Osteoblast (primary cell): Measurements from ENCODE around the gene FBP1. TPM values are rescaled to one million over a fixed set of nuclear protein-coding genes. Genes with fewer than 3 reads are reported as not detected.

ENCODE experiments used
- DNase-seq: peaks from one replicate; pipeline ENCODE4 v3.0.0; 2011; ENCODE audit warnings: low spot score, mixed read lengths; ENCODE audit not compliant: insufficient read length; ENCODE audit errors: missing footprints
- H2AFZ ChIP-seq: 2 replicates; pipeline ENCODE4 v1.6.0; 2011; ENCODE audit warnings: mild to moderate bottlenecking, low read length
- H3K27ac ChIP-seq: 2 replicates; pipeline ENCODE4 v1.5.1; 2011; ENCODE audit warnings: mild to moderate bottlenecking, low read depth, low read length, moderate library complexity
- H3K27me3 ChIP-seq: 2 replicates; pipeline ENCODE4 v1.6.0; 2012; ENCODE audit warnings: mild to moderate bottlenecking, control low read depth, inconsistent platforms, low read length, moderate library complexity; ENCODE audit not compliant: insufficient read depth
- H3K36me3 ChIP-seq: 2 replicates; pipeline ENCODE4 v1.5.1; 2011; ENCODE audit warnings: mild to moderate bottlenecking, low read length, control low read depth, moderate library complexity; ENCODE audit not compliant: insufficient read depth
- H3K4me1 ChIP-seq: 2 replicates; pipeline ENCODE4 v1.5.1; 2011; ENCODE audit warnings: mild to moderate bottlenecking, low read length, control low read depth, moderate library complexity; ENCODE audit not compliant: insufficient read depth
- H3K4me2 ChIP-seq: 2 replicates; pipeline ENCODE4 v1.6.0; 2011; ENCODE audit warnings: mild to moderate bottlenecking, low read length; ENCODE audit not compliant: insufficient read depth
- H3K4me3 ChIP-seq: fragments of 200-600 bp; sonication (generic); 3 replicates; pipeline ENCODE4 v1.5.1; 2012; ENCODE audit warnings: mild to moderate bottlenecking, low read length, inconsistent platforms; ENCODE audit not compliant: insufficient read depth
- H3K79me2 ChIP-seq: 2 replicates; pipeline ENCODE4 v1.6.0; 2012; ENCODE audit warnings: mild to moderate bottlenecking, low read length, control low read depth, inconsistent platforms; ENCODE audit not compliant: insufficient read depth
- H3K9me3 ChIP-seq: 2 replicates; pipeline ENCODE4 v1.5.1; 2011; ENCODE audit warnings: low read depth, low read length, control low read depth
- H4K20me1 ChIP-seq: 2 replicates; pipeline ENCODE4 v1.6.0; 2012; ENCODE audit warnings: mild to moderate bottlenecking, low read length, control low read depth; ENCODE audit not compliant: insufficient read depth
- total RNA-seq: library from RNA; depleted of rRNA; stranded (reverse); fragments of >200 nt; gene quantifications from 2 replicates; pipeline ENCODE4 v1.2.3, GENCODE V29; 2012
- TF ChIP-seq, protein P1 (sequence below): IDR thresholded peaks from 2 replicates; pipeline ENCODE4 v1.5.1; 2011; ENCODE audit warnings: mild to moderate bottlenecking, low read depth, low read length, moderate library complexity; ENCODE audit errors: extremely low read depth

FBP1 gene
- total RNA-seq, 1 donor: 0.72 TPM

DNA sequence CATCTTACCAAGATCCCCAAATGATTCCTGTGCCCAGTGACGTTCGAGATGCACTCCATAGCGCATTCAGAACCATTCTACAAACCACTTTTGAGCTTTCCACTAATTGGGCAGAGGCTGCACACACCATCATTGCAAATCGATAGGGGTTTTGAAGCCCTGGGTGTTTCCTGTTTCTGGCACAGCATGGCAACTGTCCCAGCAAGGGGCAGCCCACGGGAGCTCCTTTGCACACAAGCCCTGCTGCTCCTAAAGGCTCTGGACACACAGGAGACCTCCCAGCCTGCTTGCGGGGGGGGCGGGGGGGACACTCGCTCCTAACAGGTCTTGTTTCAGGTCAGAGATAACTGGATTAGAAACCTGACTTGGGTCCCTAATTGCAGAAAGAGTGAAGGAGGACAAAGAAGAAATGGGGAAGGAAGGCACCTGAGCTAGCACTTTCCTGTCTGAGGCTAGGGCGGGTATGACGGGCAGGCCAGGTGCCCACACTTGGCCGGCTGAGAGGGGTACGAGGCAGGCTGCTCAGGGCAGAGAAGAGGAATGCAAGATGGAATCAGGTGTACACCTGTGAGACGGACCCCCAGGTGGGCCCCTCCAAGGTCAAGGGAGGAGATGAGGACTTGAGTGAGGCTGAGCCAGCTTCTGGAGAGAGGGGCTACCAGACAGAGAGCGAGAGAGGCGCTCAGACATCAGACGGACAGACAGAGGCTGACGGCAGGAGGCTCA, 820 bp downstream of the FBP1 start:
- TF ChIP-seq, protein P1, sequence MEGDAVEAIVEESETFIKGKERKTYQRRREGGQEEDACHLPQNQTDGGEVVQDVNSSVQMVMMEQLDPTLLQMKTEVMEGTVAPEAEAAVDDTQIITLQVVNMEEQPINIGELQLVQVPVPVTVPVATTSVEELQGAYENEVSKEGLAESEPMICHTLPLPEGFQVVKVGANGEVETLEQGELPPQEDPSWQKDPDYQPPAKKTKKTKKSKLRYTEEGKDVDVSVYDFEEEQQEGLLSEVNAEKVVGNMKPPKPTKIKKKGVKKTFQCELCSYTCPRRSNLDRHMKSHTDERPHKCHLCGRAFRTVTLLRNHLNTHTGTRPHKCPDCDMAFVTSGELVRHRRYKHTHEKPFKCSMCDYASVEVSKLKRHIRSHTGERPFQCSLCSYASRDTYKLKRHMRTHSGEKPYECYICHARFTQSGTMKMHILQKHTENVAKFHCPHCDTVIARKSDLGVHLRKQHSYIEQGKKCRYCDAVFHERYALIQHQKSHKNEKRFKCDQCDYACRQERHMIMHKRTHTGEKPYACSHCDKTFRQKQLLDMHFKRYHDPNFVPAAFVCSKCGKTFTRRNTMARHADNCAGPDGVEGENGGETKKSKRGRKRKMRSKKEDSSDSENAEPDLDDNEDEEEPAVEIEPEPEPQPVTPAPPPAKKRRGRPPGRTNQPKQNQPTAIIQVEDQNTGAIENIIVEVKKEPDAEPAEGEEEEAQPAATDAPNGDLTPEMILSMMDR: no peak
- H3K4me3 ChIP-seq: peak overlapping the region; percentile 74
- peaks cover 19% of the 10 kb centered on the region for H3K27me3 ChIP-seq
- H3K4me2 ChIP-seq: peak overlapping the region; percentile 81
- no peaks in the 10 kb centered on the region for H3K36me3 ChIP-seq
- peak overlapping the region; percentile 65 for H2AFZ ChIP-seq
- H3K9me3 ChIP-seq: no peaks in the 10 kb centered on the region
- H3K79me2 ChIP-seq: no peaks in the 10 kb centered on the region
- DNase-seq: no peak
- no peak overlapping the region for H3K27ac ChIP-seq
- H3K4me1 ChIP-seq: no peaks in the 10 kb centered on the region
- H4K20me1 ChIP-seq: no peaks in the 10 kb centered on the region

- Histone ChIP-seq H4K20me1 (no peaks in the 10 kb centered on the region), H3K27ac (no peak overlapping the region), H3K79me2 (no peaks in the 10 kb centered on the region), H3K4me3 (no peak overlapping the region), H2AFZ (no peak overlapping the region), H3K4me2 (no peak overlapping the region), H3K4me1 (no peaks in the 10 kb centered on the region), H3K9me3 (no peaks in the 10 kb centered on the region), H3K27me3 (peaks cover 23% of the 10 kb centered on the region), H3K36me3 (no peaks in the 10 kb centered on the region)
- TF ChIP-seq, protein P1: no peak
- DNase-seq: no peak
Measured at GRCh38 chr9:94632737-94633136, 6.6 kb downstream of the FBP1 start.

DNA sequence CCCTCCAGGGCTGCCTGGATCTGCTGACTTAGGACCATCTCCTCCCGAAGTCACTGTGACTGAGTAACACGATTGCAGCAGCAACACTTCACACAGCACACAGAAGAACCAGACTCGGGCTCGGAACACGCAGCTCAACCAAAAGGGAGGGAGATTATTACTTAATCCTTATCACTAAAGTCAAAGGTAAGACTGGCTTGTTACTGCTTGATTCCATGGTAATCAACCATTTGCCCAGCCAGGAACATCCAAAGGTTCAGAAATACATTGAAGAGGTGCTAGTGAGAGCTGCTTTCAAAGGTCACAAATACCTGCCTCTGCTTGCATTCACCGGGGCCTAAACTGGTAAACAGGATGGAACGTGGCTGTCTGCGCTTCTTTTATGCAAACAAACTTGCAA, 7.7 kb downstream of the FBP1 start:
- no peaks in the 10 kb centered on the region for H4K20me1 ChIP-seq
- peaks cover 17% of the 10 kb centered on the region for H3K27me3 ChIP-seq
- H3K4me1 ChIP-seq: no peaks in the 10 kb centered on the region
- no peaks in the 10 kb centered on the region for H3K9me3 ChIP-seq
- H3K36me3 ChIP-seq: no peaks in the 10 kb centered on the region
- no peak overlapping the region for H3K4me3 ChIP-seq
- no peak for DNase-seq
- H3K27ac ChIP-seq: no peak overlapping the region
- no peak overlapping the region for H3K4me2 ChIP-seq
- no peaks in the 10 kb centered on the region for H3K79me2 ChIP-seq
- H2AFZ ChIP-seq: no peak overlapping the region
- TF ChIP-seq, protein P1: no peak

DNA sequence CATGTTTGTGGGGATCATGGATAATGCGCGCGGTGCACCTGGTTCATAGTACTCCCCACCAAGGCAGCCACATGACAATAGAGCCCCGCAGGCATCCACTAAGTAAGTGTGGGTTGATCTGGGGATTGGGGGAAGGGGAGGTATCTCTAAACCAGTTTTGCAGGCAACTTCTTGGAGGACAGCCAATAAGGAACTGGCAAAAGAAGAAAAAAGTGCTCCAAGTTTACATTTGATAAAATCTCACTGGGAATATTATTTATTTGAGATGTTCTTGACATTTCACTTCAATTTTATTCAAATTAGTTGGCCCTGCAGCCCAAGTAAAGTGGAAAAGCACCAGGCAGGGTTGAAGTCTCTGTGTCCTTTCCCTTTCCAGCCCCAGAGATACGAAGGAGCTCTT, 8.5 kb downstream of the FBP1 start:
- Histone ChIP-seq H4K20me1 (no peaks in the 10 kb centered on the region), H3K36me3 (no peaks in the 10 kb centered on the region), H3K79me2 (no peaks in the 10 kb centered on the region), H3K4me3 (no peak overlapping the region), H3K27ac (no peak overlapping the region), H2AFZ (no peak overlapping the region), H3K4me2 (no peak overlapping the region), H3K9me3 (no peaks in the 10 kb centered on the region), H3K27me3 (peaks cover 17% of the 10 kb centered on the region), H3K4me1 (no peaks in the 10 kb centered on the region)
- TF ChIP-seq, protein P1: no peak
- DNase-seq: no peak
